ENCODE data around the gene CSF2RB.

The CSF2RB gene

DNA sequence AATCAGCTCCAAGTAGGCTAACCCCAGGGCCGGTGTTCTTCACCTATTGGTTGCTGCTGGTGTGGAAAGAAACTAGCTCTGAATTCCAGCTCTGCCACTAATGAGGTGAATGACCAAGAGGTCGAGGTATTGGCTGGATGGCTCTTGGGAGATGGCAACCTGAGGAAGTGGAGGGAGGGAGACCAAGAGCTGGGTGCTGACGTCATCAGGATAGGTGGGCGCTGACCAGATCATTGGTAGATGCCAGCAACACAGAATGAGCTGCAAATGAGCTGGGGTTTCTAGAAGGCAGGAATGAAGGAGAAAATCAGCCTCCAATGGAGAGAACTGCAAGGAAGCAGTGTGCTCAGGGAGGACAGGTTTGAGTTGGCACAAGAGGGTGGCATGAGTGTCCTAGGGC lies 14.7 kb upstream of the CSF2RB start:
- H3K4me3 ChIP-seq (ENCODE audit: control insufficient read depth, low read depth, low read length), result no peak overlapping the region
- DNase-seq (ENCODE audit: low read depth), result no peak
- TF ChIP-seq, protein P1, sequence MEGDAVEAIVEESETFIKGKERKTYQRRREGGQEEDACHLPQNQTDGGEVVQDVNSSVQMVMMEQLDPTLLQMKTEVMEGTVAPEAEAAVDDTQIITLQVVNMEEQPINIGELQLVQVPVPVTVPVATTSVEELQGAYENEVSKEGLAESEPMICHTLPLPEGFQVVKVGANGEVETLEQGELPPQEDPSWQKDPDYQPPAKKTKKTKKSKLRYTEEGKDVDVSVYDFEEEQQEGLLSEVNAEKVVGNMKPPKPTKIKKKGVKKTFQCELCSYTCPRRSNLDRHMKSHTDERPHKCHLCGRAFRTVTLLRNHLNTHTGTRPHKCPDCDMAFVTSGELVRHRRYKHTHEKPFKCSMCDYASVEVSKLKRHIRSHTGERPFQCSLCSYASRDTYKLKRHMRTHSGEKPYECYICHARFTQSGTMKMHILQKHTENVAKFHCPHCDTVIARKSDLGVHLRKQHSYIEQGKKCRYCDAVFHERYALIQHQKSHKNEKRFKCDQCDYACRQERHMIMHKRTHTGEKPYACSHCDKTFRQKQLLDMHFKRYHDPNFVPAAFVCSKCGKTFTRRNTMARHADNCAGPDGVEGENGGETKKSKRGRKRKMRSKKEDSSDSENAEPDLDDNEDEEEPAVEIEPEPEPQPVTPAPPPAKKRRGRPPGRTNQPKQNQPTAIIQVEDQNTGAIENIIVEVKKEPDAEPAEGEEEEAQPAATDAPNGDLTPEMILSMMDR (IDR thresholded peaks at IDR 0.05; ENCODE audit: control insufficient read depth, insufficient read depth, low read depth, low read length, missing control alignments), result no peak

- H3K4me3 ChIP-seq (ENCODE audit: control insufficient read depth, low read depth, low read length), result no peak overlapping the region
- TF ChIP-seq, protein P1 (IDR thresholded peaks at IDR 0.05; ENCODE audit: control insufficient read depth, insufficient read depth, low read depth, low read length, missing control alignments), result no peak
- no peak for DNase-seq (ENCODE audit: low read depth)
These were observed 13.9 kb upstream of the CSF2RB start for GRCh38 chr22:36899498-36899897.

DNA sequence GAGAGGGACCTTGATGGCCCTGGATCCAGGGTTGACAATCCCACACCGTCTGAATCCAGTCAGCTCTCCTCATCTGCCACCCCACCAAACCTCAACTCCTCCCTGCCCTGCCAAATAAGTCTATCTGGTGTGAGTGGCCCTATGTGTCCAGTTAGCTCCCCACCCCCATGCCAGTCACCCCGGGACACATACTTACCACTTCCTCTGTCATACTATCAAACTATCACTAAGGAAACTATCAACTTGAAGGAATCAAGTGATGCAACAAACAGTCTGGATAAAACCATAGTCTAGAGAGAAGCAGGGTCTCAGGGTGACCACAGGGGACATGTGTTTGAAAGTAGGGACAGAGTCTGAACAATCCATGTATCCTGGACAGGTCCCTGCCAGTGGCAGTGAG lies 13.2 kb upstream of the CSF2RB start:
- DNase-seq (ENCODE audit: low read depth), result no peak
- no peak overlapping the region for H3K4me3 ChIP-seq (ENCODE audit: control insufficient read depth, low read depth, low read length)
- TF ChIP-seq, protein P1 (IDR thresholded peaks at IDR 0.05; ENCODE audit: control insufficient read depth, insufficient read depth, low read depth, low read length, missing control alignments), result no peak

- no peak for DNase-seq (ENCODE audit: low read depth)
- TF ChIP-seq, protein P1 (IDR thresholded peaks at IDR 0.05; ENCODE audit: control insufficient read depth, insufficient read depth, low read depth, low read length, missing control alignments), result no peak
- no peak overlapping the region for H3K4me3 ChIP-seq (ENCODE audit: control insufficient read depth, low read depth, low read length)
These were observed 12.5 kb upstream of the CSF2RB start for GRCh38 chr22:36900880-36901279.

GRCh38 chr22:36901411-36902142 lies 11.9 kb upstream of the CSF2RB start:
- TF ChIP-seq, protein P1 (IDR thresholded peaks at IDR 0.05; ENCODE audit: control insufficient read depth, insufficient read depth, low read depth, low read length, missing control alignments), result no peak
- no peak overlapping the region for H3K4me3 ChIP-seq (ENCODE audit: control insufficient read depth, low read depth, low read length)
- no peak for DNase-seq (ENCODE audit: low read depth)

GRCh38 chr22:36902143-36902926 lies 11.1 kb upstream of the CSF2RB start:
- TF ChIP-seq, protein P1 (IDR thresholded peaks at IDR 0.05; ENCODE audit: control insufficient read depth, insufficient read depth, low read depth, low read length, missing control alignments), result no peak
- H3K4me3 ChIP-seq (ENCODE audit: control insufficient read depth, low read depth, low read length), result no peak overlapping the region
- no peak for DNase-seq (ENCODE audit: low read depth)
